Measurements from ENCODE around the gene LOXL1.

LOXL1 gene

GRCh38 chr15:73927476-73928240, 1.4 kb downstream of the LOXL1 start:
- Histone ChIP-seq H3K9me2 (ENCODE audit: low read depth, low read length) (no peaks in the 10 kb centered on the region), H3K36me3 (ENCODE audit: insufficient read depth, low read length) (no peaks in the 10 kb centered on the region), H2AFZ (ENCODE audit: low read length) (no peak overlapping the region), H3K27me3 (ENCODE audit: insufficient read depth, low read length) (0 out of 2 replicates have a peak, but pooled peaks cover 3% of the 10 kb centered on the region), H3K4me3 (ENCODE audit: low read depth, low read length, poor library complexity, severe bottlenecking) (peak overlapping the region; percentile 50), H3K79me2 (ENCODE audit: insufficient read depth, low read length) (no peaks in the 10 kb centered on the region), H3F3A (ENCODE audit: insufficient read depth, low read length) (no peaks in the 10 kb centered on the region), H3K9me3 (ENCODE audit: low read length) (no peaks in the 10 kb centered on the region), H4K20me1 (ENCODE audit: insufficient read depth, low read length) (no peaks in the 10 kb centered on the region), H3K4me1 (ENCODE audit: insufficient read depth, low read length, severe bottlenecking) (no peaks in the 10 kb centered on the region), H3K27ac (ENCODE audit: low read depth, low read length, poor library complexity, severe bottlenecking) (no peak overlapping the region), H3K9ac (ENCODE audit: low read length) (no peak overlapping the region), H3K4me2 (ENCODE audit: low read length) (peak overlapping the region; percentile 56)
- no peak for TF ChIP-seq EZH2 (IDR thresholded peaks at IDR 0.05; ENCODE audit: borderline replicate concordance, low read length)
- TF ChIP-seq CTCF (IDR thresholded peaks at IDR 0.05; ENCODE audit: low read length), result peak; percentile 50

- Histone ChIP-seq H3K27ac (ENCODE audit: low read depth, low read length, poor library complexity, severe bottlenecking) (no peak overlapping the region), H3K79me2 (ENCODE audit: insufficient read depth, low read length) (no peaks in the 10 kb centered on the region), H3K4me3 (ENCODE audit: low read depth, low read length, poor library complexity, severe bottlenecking) (peak overlapping the region; percentile 50)
These were observed 1.9 kb downstream of the LOXL1 start for GRCh38 chr15:73928241-73928579.

GRCh38 chr15:73928971-73929627, 2.8 kb downstream of the LOXL1 start:
- Histone ChIP-seq H3K79me2 (ENCODE audit: insufficient read depth, low read length) (no peaks in the 10 kb centered on the region), H3K4me3 (ENCODE audit: low read depth, low read length, poor library complexity, severe bottlenecking) (no peak overlapping the region), H4K20me1 (ENCODE audit: insufficient read depth, low read length) (no peaks in the 10 kb centered on the region), H3K27me3 (ENCODE audit: insufficient read depth, low read length) (no peaks in the 10 kb centered on the region), H3K27ac (ENCODE audit: low read depth, low read length, poor library complexity, severe bottlenecking) (no peak overlapping the region), H3K4me1 (ENCODE audit: insufficient read depth, low read length, severe bottlenecking) (no peaks in the 10 kb centered on the region), H3K9ac (ENCODE audit: low read length) (no peak overlapping the region), H3K36me3 (ENCODE audit: insufficient read depth, low read length) (no peaks in the 10 kb centered on the region), H3F3A (ENCODE audit: insufficient read depth, low read length) (no peaks in the 10 kb centered on the region), H3K9me3 (ENCODE audit: low read length) (no peaks in the 10 kb centered on the region), H3K9me2 (ENCODE audit: low read depth, low read length) (no peaks in the 10 kb centered on the region), H3K4me2 (ENCODE audit: low read length) (no peak overlapping the region), H2AFZ (ENCODE audit: low read length) (no peak overlapping the region)
- TF ChIP-seq EZH2 (IDR thresholded peaks at IDR 0.05; ENCODE audit: borderline replicate concordance, low read length), result no peak
- TF ChIP-seq CTCF (IDR thresholded peaks at IDR 0.05; ENCODE audit: low read length), result no peak

More at GRCh38 chr15:73928241-73928579, 1.9 kb downstream of the LOXL1 start:
- Histone ChIP-seq H3K36me3 (ENCODE audit: insufficient read depth, low read length) (no peaks in the 10 kb centered on the region), H3K9me2 (ENCODE audit: low read depth, low read length) (no peaks in the 10 kb centered on the region), H3K4me1 (ENCODE audit: insufficient read depth, low read length, severe bottlenecking) (no peaks in the 10 kb centered on the region), H2AFZ (ENCODE audit: low read length) (no peak overlapping the region), H3K27me3 (ENCODE audit: insufficient read depth, low read length) (no peaks in the 10 kb centered on the region), H3K4me2 (ENCODE audit: low read length) (peak overlapping the region; percentile 56; the same call in 1 of the 2 replicates), H3F3A (ENCODE audit: insufficient read depth, low read length) (no peaks in the 10 kb centered on the region), H3K9me3 (ENCODE audit: low read length) (no peaks in the 10 kb centered on the region), H3K9ac (ENCODE audit: low read length) (no peak overlapping the region), H4K20me1 (ENCODE audit: insufficient read depth, low read length) (no peaks in the 10 kb centered on the region)
- TF ChIP-seq EZH2 (IDR thresholded peaks at IDR 0.05; ENCODE audit: borderline replicate concordance, low read length) (no peak), CTCF (IDR thresholded peaks at IDR 0.05; ENCODE audit: low read length) (no peak)
